Measurements from ENCODE around the gene VSIG8.

GRCh38 chr1:159825564-159825963 is 36.9 kb downstream of the VSIG8 start:
- no peak for TF ChIP-seq CTCF (IDR thresholded peaks at IDR 0.05)
- no peak for TF ChIP-seq POLR2A (IDR thresholded peaks at IDR 0.05)
